HepG2 (cell line): ENCODE results near the gene SOS2. TPM values are rescaled to one million over a fixed set of nuclear protein-coding genes. Genes with fewer than 3 reads are reported as not detected.

Experiments used
- CCDC6 ChIP-seq: sonication (generic); formaldehyde crosslinking; IDR thresholded peaks from 2 replicates; pipeline ENCODE4 v1.8.1; 2022; ENCODE audit warnings: mild to moderate bottlenecking, missing genetic modification reagents, moderate library complexity
- IRF2 ChIP-seq: IDR thresholded peaks from 2 replicates; pipeline ENCODE4 v1.6.1; 2018; ENCODE audit warnings: missing genetic modification reagents, missing compliant biosample characterization
- KLF6 ChIP-seq: IDR thresholded peaks from 2 replicates; pipeline ENCODE4 v1.8.0; 2016; ENCODE audit warnings: missing biosample characterization, missing genetic modification reagents
- MIER3 ChIP-seq: IDR thresholded peaks from 2 replicates; pipeline ENCODE4 v1.6.1; 2016; ENCODE audit warnings: missing compliant biosample characterization, borderline replicate concordance
- NAIF1 ChIP-seq: sonication (generic); formaldehyde crosslinking; IDR thresholded peaks from 2 replicates; pipeline ENCODE4 v1.5.0; 2020; ENCODE audit warnings: mild to moderate bottlenecking, missing genetic modification reagents, borderline replicate concordance
- PITX1 ChIP-seq: sonication (generic); formaldehyde crosslinking; IDR thresholded peaks from 2 replicates; pipeline ENCODE4 v1.5.1; 2020; ENCODE audit warnings: mild to moderate bottlenecking, missing genetic modification reagents
- TBX2 ChIP-seq: sonication (generic); formaldehyde crosslinking; IDR thresholded peaks from 2 replicates; pipeline ENCODE4 v1.5.0; 2020; ENCODE audit warnings: missing genetic modification reagents, mild to moderate bottlenecking, borderline replicate concordance
- TMF1 ChIP-seq: sonication (generic); formaldehyde crosslinking; IDR thresholded peaks from 2 replicates; pipeline ENCODE4 v1.8.1; 2022; ENCODE audit warnings: low read depth, missing genetic modification reagents
- ZNF20 ChIP-seq: sonication (generic); formaldehyde crosslinking; IDR thresholded peaks from 2 replicates; pipeline ENCODE4 v1.4.0; 2020; ENCODE audit warnings: mild to moderate bottlenecking, moderate library complexity, missing genetic modification reagents
- ZNF350 ChIP-seq: sonication (generic); formaldehyde crosslinking; IDR thresholded peaks from 2 replicates; pipeline ENCODE4 v1.4.0; 2020; ENCODE audit warnings: mild to moderate bottlenecking, low read depth, missing genetic modification reagents, borderline replicate concordance
- ZNF616 ChIP-seq: sonication (generic); formaldehyde crosslinking; IDR thresholded peaks from 2 replicates; pipeline ENCODE4 v1.5.0; 2020; ENCODE audit warnings: low read depth, mild to moderate bottlenecking, missing genetic modification reagents
- ZNF674 ChIP-seq: sonication (generic); formaldehyde crosslinking; IDR thresholded peaks from 2 replicates; pipeline ENCODE4 v1.5.0; 2020; ENCODE audit warnings: low read depth, mild to moderate bottlenecking, missing genetic modification reagents
- polyA plus RNA-seq, 8 experiments: library from polyadenylated mRNA; depleted of rRNA in 3 of 8; stranded (reverse) in 7 of 8; unstranded in 1 of 8; fragments of >200 nt; fragmentation: Illumina TruSeq in 4 of 8; extraction: Trizol in 4 of 8; gene quantifications; 2 replicates each; pipeline versions ENCODE4 v1.2.1 to v1.2.3, GENCODE V29; 2011 to 2016; ENCODE audit warnings: low read depth in 4 of 8, missing spikeins in 1 of 8, mixed read lengths in 1 of 8; ENCODE audit not compliant: insufficient read depth in 1 of 8
- total RNA-seq, 5 experiments: library from RNA; depleted of rRNA; stranded (reverse); fragments of >200 nt; fragmentation: Illumina TruSeq; extraction: Trizol; gene quantifications; 2 replicates each; pipeline ENCODE4 v1.2.3, GENCODE V29; 2016; ENCODE audit warnings: low read depth in 1 of 5
- TF ChIP-seq, protein P1 (sequence below): sonication (generic); formaldehyde crosslinking; IDR thresholded peaks from 2 replicates; pipeline ENCODE4 v1.8.0; 2022; ENCODE audit warnings: low read depth, missing genetic modification reagents
- TF ChIP-seq, protein P2 (sequence below), 2 experiments: sonication (generic) in 1 of 2; formaldehyde crosslinking in 1 of 2; IDR thresholded peaks; 2 replicates each; pipeline versions ENCODE4 v1.6.1 to v1.9.0; 2014 to 2022; ENCODE audit warnings: antibody characterized with exemption in 1 of 2, borderline replicate concordance in 1 of 2, inconsistent platforms in 1 of 2, low read depth in 1 of 2, missing genetic modification reagents in 1 of 2
- TF ChIP-seq, protein P3 (sequence below): sonication (generic); formaldehyde crosslinking; IDR thresholded peaks from 2 replicates; pipeline ENCODE4 v1.5.0; 2020; ENCODE audit warnings: mild to moderate bottlenecking, missing genetic modification reagents
- TF ChIP-seq, protein P4 (sequence below): sonication (generic); formaldehyde crosslinking; IDR thresholded peaks from 2 replicates; pipeline ENCODE4 v1.4.0; 2020; ENCODE audit warnings: missing genetic modification reagents, borderline replicate concordance

SOS2 gene
- total and polyA plus RNA-seq, 2 of the 13 experiments (the other 11 are each of a cell fraction or from before 2014, with no cell fraction given): 9.3 to 12.1 TPM

DNA sequence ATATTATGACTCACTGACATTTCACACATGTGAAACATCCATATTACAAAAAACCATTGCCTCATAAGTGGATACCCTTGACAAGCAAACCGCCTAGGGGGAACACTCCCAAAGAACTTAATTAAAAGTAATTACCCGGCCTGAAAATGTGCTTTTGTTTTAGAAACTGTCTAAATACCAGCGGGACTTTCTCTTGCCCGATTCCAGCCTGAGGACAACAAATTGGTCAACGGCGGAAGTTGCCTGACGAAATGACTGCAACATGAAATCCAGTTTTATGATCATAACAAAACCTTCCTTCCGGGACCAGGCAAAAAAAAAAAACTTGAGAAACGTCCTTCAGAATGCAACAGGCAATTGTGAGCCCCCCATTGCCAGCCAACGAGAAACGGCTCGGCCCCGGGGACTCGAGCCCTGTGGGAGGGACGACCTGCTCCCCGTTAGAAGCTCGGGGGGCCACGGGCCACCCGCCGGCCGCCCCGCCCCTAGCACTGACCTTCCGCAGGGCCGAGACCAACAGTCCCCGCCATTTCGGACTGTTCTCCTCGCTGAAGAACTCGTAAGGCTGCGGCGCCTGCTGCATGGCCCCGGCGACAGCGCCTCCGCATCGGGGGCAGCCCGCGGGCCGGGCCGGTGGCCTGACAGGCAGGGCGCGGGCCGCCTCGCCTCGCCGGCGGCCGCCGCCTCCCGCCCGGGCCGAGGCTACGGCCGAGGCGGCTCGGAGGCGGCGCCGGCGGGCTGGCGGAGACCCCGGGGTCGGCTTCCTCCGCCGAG lies 490 bp downstream of the SOS2 start (continued):
- TF ChIP-seq, protein P1, sequence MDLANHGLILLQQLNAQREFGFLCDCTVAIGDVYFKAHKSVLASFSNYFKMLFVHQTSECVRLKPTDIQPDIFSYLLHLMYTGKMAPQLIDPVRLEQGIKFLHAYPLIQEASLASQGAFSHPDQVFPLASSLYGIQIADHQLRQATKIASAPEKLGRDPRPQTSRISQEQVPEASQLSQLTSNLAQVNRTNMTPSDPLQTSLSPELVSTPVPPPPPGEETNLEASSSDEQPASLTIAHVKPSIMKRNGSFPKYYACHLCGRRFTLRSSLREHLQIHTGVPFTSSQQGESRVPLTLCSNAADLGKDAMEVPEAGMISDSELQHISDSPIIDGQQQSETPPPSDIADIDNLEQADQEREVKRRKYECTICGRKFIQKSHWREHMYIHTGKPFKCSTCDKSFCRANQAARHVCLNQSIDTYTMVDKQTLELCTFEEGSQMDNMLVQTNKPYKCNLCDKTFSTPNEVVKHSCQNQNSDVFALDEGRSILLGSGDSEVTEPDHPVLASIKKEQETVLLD (CRISPR knock-in tag): peak; percentile 28; the same call in 1 of the 2 replicates
- no peak for TF ChIP-seq ZNF350 (CRISPR knock-in tag)
- TF ChIP-seq NAIF1: no peak
- TF ChIP-seq KLF6: 0 out of 2 replicates have a peak, but pooled peaks have one; percentile 3
- TF ChIP-seq ZNF20: no peak
- TF ChIP-seq PITX1 (CRISPR knock-in tag): no peak
- TF ChIP-seq, protein P2, sequence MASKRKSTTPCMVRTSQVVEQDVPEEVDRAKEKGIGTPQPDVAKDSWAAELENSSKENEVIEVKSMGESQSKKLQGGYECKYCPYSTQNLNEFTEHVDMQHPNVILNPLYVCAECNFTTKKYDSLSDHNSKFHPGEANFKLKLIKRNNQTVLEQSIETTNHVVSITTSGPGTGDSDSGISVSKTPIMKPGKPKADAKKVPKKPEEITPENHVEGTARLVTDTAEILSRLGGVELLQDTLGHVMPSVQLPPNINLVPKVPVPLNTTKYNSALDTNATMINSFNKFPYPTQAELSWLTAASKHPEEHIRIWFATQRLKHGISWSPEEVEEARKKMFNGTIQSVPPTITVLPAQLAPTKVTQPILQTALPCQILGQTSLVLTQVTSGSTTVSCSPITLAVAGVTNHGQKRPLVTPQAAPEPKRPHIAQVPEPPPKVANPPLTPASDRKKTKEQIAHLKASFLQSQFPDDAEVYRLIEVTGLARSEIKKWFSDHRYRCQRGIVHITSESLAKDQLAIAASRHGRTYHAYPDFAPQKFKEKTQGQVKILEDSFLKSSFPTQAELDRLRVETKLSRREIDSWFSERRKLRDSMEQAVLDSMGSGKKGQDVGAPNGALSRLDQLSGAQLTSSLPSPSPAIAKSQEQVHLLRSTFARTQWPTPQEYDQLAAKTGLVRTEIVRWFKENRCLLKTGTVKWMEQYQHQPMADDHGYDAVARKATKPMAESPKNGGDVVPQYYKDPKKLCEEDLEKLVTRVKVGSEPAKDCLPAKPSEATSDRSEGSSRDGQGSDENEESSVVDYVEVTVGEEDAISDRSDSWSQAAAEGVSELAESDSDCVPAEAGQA (IDR thresholded peaks at IDR 0.05; ENCODE audit: low read depth): no peak
- TF ChIP-seq, protein P2 (CRISPR knock-in tag; IDR thresholded peaks at IDR 0.05; ENCODE audit: borderline replicate concordance): no peak
- no peak for TF ChIP-seq TBX2
- no peak for TF ChIP-seq MIER3 (CRISPR knock-in tag)
- no peak for TF ChIP-seq TMF1 (CRISPR knock-in tag)
- no peak for TF ChIP-seq ZNF616
- TF ChIP-seq IRF2 (CRISPR knock-in tag): no peak
- no peak for TF ChIP-seq ZNF674 (CRISPR knock-in tag)
- TF ChIP-seq, protein P3, sequence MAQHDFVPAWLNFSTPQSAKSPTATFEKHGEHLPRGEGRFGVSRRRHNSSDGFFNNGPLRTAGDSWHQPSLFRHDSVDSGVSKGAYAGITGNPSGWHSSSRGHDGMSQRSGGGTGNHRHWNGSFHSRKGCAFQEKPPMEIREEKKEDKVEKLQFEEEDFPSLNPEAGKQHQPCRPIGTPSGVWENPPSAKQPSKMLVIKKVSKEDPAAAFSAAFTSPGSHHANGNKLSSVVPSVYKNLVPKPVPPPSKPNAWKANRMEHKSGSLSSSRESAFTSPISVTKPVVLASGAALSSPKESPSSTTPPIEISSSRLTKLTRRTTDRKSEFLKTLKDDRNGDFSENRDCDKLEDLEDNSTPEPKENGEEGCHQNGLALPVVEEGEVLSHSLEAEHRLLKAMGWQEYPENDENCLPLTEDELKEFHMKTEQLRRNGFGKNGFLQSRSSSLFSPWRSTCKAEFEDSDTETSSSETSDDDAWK: no peak
- TF ChIP-seq CCDC6 (CRISPR knock-in tag): no peak
- TF ChIP-seq, protein P4, sequence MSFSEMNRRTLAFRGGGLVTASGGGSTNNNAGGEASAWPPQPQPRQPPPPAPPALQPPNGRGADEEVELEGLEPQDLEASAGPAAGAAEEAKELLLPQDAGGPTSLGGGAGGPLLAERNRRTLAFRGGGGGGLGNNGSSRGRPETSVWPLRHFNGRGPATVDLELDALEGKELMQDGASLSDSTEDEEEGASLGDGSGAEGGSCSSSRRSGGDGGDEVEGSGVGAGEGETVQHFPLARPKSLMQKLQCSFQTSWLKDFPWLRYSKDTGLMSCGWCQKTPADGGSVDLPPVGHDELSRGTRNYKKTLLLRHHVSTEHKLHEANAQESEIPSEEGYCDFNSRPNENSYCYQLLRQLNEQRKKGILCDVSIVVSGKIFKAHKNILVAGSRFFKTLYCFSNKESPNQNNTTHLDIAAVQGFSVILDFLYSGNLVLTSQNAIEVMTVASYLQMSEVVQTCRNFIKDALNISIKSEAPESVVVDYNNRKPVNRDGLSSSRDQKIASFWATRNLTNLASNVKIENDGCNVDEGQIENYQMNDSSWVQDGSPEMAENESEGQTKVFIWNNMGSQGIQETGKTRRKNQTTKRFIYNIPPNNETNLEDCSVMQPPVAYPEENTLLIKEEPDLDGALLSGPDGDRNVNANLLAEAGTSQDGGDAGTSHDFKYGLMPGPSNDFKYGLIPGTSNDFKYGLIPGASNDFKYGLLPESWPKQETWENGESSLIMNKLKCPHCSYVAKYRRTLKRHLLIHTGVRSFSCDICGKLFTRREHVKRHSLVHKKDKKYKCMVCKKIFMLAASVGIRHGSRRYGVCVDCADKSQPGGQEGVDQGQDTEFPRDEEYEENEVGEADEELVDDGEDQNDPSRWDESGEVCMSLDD (CRISPR knock-in tag): peak; percentile 30
